GM12801 (cell line): ENCODE data around the gene IRF8.

Experiments
- CTCF ChIP-seq: IDR thresholded peaks from one replicate; pipeline ENCODE4 v1.5.1; 2011; ENCODE audit warnings: control low read depth; ENCODE audit not compliant: insufficient read length; ENCODE audit errors: extremely low read depth

The IRF8 gene

DNA sequence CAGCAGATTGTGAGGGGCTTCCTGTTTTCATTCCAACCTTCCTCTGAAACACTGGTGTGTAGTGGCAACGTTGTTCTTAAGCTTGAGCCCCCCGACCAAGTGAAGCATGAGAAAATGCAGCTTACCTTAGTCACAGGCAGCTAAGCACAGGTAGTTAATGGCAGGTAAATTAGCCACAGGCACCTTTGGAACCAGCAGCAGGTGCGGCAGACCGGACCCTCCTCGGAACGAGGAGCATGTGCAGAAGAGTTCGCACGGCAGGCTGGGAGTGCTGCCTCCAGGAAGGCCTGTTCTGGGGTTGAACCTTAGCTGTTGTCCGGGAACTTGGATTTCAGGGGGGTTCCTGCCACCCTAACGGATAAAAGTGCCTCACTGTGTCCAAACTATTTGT is 7.2 kb upstream of the IRF8 start:
- TF ChIP-seq CTCF, result no peak

GRCh38 chr16:85892760-85893159 is 6.2 kb upstream of the IRF8 start:
- TF ChIP-seq CTCF, result no peak

DNA sequence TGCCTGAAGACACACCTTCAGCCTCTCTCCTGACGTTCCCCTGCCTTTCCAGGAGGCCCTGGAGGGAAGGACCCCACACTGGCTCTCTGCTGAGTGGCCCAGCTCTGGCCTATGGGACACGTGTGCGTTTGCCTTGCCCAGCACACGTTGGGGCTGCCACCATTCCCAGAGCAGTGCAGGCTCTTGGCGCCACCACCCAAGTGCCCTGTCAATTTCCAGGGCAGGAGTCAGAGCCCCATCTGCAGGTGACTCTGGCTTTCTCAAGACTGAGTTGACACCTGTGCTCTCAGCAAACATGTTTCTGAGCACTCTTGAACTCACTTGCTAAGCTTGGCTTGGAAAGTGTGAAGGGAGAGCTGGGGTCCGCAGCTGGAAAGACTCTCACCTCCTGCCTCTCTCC is 4.7 kb upstream of the IRF8 start:
- TF ChIP-seq CTCF, result no peak

DNA sequence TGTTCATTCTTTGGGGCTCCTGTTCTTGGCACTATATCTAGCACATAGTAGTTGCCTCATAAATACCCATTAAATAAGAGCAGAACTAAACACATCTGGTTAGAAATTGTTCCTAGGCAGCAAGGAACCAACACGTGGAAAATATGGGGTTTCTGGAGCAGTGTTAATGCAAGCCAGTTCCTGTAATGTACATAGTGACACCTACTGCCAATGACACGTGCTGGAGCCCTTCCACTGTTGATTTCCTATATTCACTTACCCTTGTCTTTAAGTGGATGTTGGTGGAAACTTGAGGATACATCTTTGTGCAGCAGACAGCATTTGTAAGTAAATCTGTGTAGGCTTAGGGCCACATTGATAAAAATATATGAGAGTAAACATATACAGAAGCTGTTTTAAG is 1.6 kb upstream of the IRF8 start:
- TF ChIP-seq CTCF, result no peak

DNA sequence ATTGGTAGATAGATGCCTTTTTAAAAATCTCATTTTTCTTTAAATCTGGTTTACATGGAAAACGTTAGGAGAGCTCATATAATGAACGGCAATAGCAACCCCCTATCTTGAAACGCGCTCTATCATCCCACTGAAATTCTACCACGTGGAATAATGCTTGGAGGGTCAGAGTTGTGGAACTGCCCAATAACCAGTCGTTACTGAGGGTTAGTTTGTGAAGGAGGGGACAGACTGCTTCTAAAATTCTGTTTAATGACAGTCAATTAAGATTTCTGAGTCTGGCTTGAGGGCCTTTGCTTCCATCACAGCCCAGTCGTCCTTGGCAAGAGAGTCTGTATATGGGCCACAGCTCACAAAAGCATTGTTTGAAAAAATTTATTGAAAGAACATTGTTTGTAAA is 482 bp downstream of the IRF8 start:
- no peak for TF ChIP-seq CTCF

DNA sequence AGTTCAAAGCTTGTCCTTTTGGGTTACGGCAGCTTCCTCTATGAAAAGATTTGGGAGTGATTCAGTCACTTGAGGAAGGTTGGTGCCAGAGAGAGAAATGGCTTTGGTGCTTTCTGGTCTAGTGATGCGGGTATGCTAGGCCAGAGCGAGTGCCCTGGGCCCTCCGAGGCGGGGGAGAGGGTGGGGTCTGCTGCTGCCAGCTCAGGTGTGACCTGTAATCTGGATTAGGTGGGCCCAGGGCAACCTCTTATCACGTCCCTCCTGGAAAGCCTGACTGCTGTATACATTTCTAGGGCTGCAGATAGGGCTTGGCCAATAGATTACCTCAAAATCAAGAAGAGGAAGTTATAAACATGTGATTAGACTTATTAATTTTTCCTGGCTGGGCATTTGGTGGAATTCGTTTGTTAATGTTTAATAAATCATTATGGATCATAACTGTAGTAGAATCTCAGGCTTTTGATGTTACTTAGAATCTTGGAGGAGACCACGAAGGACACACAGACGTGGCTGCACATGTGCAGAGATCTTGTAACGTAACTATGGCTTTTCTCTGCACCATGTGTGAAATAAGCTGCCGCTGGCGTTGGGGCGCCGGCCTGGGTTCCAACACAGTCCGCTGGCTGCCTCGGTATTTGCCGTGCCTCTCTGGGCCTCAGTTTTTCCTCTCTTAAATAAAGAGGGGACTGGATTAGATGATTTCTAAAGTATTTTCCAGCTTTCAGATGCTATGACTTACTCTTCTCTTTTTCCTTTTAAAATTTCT is 1.2 kb downstream of the IRF8 start:
- no peak for TF ChIP-seq CTCF

DNA sequence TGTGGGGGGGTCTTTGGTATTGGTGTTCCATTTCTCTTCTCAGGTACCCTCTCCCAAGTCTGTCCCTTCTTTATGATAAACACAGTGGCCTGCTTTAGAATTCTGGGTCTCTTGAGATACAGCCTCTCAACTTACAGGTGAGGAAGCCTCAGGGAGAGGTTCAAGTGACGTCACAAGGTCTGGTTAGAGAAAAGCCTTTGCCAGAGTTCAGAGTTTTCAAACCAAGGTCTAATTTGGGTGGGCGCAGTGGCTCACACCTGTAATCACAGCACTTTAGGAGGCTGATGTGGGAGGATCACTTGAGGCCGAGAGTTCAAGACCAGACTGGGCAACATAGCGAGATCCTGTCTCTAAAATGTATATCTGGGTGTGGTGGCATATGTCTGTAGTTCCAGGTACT is 2.1 kb downstream of the IRF8 start:
- no peak for TF ChIP-seq CTCF
